Activated T-helper 17 cell treated with anti-CD3 and anti-CD28 coated beads, Interleukin-2, amount 50 U/mL, for 72 hours (primary cell): Measurements from ENCODE around the gene CYFIP1. TPM values are rescaled to one million over a fixed set of nuclear protein-coding genes. Genes with fewer than 3 reads are reported as not detected.
"Not testable (repeated sequence)": the region's sequence is repeated elsewhere in the genome, so short reads cannot be mapped to it uniquely, and the experiment has no call there.

ENCODE experiments used
- ATAC-seq: fragments of 150-1000 bp; cut with Tn5 transposase; replicated peaks from 2 replicates; pipeline ENCODE4 v1.10.0; 2021; ENCODE audit warnings: mild to moderate bottlenecking, moderate library complexity
- H3K27ac Mint-ChIP-seq: one replicate; pipeline ENCODE4 v1.8.0; 2022; ENCODE audit warnings: mixed read lengths
- H3K27me3 Mint-ChIP-seq: one replicate; pipeline ENCODE4 v1.8.0; 2022; ENCODE audit warnings: mixed read lengths
- H3K36me3 Mint-ChIP-seq: one replicate; pipeline ENCODE4 v1.8.0; 2022; ENCODE audit warnings: low read depth, mild to moderate bottlenecking, mixed read lengths
- H3K4me1 Mint-ChIP-seq: one replicate; pipeline ENCODE4 v1.8.0; 2022; ENCODE audit warnings: mixed read lengths
- H3K4me3 Mint-ChIP-seq: one replicate; pipeline ENCODE4 v1.8.0; 2022; ENCODE audit warnings: mild to moderate bottlenecking, mixed read lengths
- H3K9me3 Mint-ChIP-seq: one replicate; pipeline ENCODE4 v1.8.0; 2022; ENCODE audit warnings: mixed read lengths
- total RNA-seq, 2 donors: library from RNA; stranded (reverse); gene quantifications; one replicate each; pipeline ENCODE4 v1.2.3, GENCODE V29; 2022

The CYFIP1 gene
- 10 to 100 TPM; 34.3 to 39.5 TPM for total RNA-seq

GRCh38 chr15:22980189-22981050, at the start of gene CYFIP1:
Gene CYFIP1 (minus strand): TSS chr15:22980368. CDS start chr15:22947285, 33,083 bp downstream.
- H3K27ac Mint-ChIP-seq: peak within 1 kb of the TSS; percentile 68

DNA sequence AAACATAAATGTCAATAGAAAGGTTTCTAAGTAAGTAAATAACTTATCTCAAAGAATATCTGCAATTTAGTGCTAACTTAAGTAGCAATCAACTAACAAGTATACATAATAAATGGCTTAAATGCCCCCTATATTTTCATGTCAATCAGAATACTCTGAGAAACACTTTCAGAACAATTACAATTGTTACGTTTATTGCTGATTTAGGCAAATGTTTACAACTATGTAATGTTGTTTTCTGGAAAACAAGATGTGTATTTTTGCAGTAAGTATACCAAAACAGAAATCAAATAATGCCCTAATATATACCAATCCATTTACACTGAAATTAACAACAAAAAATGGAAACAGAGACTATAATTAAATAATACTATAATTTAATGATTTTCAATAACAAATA, 46.0 kb upstream of the CYFIP1 start:
- Mint-ChIP-seq H3K4me1 (no peaks in the 10 kb centered on the region), H3K4me3 (no peak overlapping the region), H3K27ac (no peak overlapping the region), H3K36me3 (peaks cover 98% of the 10 kb centered on the region), H3K27me3 (no peaks in the 10 kb centered on the region), H3K9me3 (no peaks in the 10 kb centered on the region)
- no peak for ATAC-seq

More at GRCh38 chr15:22980189-22981050, at the start of gene CYFIP1:
- peak; percentile 82 for ATAC-seq
- Mint-ChIP-seq H3K27me3 (peaks cover 5% of the 10 kb centered on the region), H3K4me1 (peaks cover 10% of the 10 kb centered on the region), H3K36me3 (peaks cover 5% of the 10 kb centered on the region), H3K4me3 (peak within 1 kb of the TSS; percentile 94), H3K9me3 (no peaks in the 10 kb centered on the region)

GRCh38 chr15:23022156-23022555, 42.0 kb upstream of the CYFIP1 start:
- no peak for ATAC-seq
- Mint-ChIP-seq H3K27ac (no peak overlapping the region), H3K27me3 (no peaks in the 10 kb centered on the region), H3K36me3 (peaks cover 98% of the 10 kb centered on the region), H3K9me3 (no peaks in the 10 kb centered on the region), H3K4me3 (no peak overlapping the region), H3K4me1 (no peaks in the 10 kb centered on the region)

DNA sequence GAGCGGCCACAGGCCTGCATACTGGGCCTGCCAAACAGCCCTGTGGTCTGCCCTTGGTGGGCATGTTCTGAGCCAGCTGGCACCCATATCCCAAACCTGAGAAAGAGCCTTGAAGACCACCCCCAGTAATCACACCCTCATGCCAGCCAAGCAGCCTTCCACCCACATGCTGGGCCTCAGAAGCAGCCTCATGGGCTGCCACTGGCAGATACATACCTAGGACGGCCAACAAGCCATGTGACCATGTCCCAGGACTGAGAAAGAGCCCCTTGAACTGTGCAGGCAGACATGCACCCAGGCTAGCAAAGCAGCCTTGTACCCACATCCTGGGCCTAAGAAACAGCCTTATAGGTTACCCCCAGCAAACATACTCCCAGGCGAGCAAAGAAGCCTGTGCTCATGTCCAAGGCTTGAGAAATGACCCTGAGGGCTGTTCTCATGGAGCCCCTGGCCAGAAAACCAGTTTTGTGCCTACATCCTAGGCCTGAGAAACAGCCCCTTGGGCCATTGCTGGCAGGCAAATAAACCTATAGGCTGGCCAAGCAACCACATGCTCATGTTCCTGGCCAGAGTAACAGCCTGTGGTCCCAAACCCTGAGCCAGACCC, 34.3 kb upstream of the CYFIP1 start:
- H3K4me1 Mint-ChIP-seq: peaks cover 3% of the 10 kb centered on the region
- no peaks in the 10 kb centered on the region for H3K9me3 Mint-ChIP-seq
- ATAC-seq: no peak
- H3K36me3 Mint-ChIP-seq: peaks cover 74% of the 10 kb centered on the region
- H3K27me3 Mint-ChIP-seq: no peaks in the 10 kb centered on the region
- no peak overlapping the region for H3K4me3 Mint-ChIP-seq
- no peak overlapping the region for H3K27ac Mint-ChIP-seq

DNA sequence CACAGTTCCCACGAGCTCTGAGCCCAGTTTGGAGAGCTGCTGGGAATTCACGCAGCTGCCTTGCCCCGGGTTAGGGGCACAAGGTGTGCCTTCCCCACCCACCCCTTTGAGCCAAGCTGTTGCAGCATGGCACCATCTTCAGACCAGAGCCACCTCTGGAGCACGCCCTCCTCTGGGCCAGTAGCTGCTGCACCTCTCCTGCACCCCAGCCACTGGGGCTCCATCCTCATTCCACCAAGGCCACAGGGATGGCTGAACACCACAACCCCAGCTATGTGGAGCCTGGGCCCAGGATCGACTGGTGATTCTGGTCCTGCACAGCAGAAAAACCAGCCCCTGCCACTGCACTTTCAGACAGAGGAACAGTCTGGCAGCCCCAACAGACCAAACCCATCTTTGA, 33.5 kb upstream of the CYFIP1 start:
- H3K27ac Mint-ChIP-seq: no peak overlapping the region
- ATAC-seq: no peak

DNA sequence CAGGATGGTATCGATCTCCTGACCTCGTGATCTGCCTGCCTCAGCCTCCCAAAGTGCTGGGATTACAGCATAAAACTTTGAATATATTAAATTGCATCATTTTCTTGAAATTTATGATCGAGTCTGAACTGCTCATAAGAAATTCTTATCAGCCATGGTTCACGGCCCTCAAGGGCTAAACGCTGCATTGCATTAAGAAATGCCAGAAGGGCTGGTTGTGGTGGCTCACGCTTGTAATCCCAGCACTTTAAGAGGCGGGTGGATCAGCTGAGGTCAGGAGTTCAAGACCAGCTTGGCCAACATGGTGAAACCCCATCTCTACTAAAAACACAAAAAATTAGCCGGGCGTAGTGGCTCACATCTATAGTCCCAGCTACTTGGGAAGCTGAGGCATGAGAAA, 32.4 kb upstream of the CYFIP1 start:
- not testable (repeated sequence) for H3K4me3 Mint-ChIP-seq, H3K4me1 Mint-ChIP-seq, H3K27me3 Mint-ChIP-seq, H3K27ac Mint-ChIP-seq, H3K9me3 Mint-ChIP-seq, ATAC-seq
- H3K36me3 Mint-ChIP-seq: peaks cover 74% of the 10 kb centered on the region

More for the DNA sequence above, 33.5 kb upstream of the CYFIP1 start:
- no peaks in the 10 kb centered on the region for H3K9me3 Mint-ChIP-seq
- H3K4me3 Mint-ChIP-seq: no peak overlapping the region
- peaks cover 74% of the 10 kb centered on the region for H3K36me3 Mint-ChIP-seq
- peaks cover 3% of the 10 kb centered on the region for H3K4me1 Mint-ChIP-seq
- H3K27me3 Mint-ChIP-seq: no peaks in the 10 kb centered on the region

DNA sequence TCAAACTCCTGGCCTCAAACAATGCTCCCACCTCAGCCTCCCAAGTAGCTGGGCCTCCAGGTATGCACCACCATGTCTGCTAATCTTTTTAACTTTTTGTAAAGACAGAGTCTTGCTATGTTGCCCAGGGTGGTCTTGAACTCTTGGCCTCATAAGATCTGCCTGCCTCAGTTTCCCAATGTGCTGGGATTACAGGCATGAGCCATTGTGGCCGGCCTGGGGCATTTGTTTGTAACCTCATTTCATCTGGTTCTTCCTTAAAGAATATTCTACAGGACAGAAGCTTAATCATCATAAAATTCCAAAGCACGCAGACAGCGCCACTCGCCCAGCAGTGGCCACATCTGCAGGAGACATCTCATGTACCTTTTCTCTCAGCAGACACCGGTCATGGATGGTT, 23.6 kb upstream of the CYFIP1 start:
- Mint-ChIP-seq H3K27ac (no peak overlapping the region), H3K4me3 (no peak overlapping the region), H3K36me3 (peaks cover 90% of the 10 kb centered on the region), H3K9me3 (no peaks in the 10 kb centered on the region), H3K27me3 (no peaks in the 10 kb centered on the region), H3K4me1 (no peaks in the 10 kb centered on the region)
- ATAC-seq: no peak

DNA sequence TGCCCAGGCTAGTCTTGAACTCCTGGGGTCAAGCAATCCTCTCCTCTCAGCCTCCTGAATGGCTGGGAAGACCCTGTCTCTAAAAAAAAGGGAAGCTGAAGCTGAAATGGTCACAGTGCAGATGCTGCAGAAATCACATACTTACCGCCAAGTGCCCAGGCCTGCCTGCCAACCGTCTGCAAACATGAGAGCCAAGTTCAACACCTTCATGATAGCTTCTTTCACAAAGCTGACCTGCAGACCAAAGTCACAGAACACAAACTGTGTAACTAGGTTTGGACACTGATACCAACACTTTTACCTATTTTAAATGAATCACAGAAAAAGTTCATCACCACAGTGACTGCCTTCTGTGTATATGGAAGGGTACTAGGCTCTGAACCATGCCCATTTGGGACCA, 22.8 kb upstream of the CYFIP1 start:
- Mint-ChIP-seq H3K4me1 (no peaks in the 10 kb centered on the region), H3K4me3 (no peak overlapping the region), H3K36me3 (peaks cover 89% of the 10 kb centered on the region), H3K27me3 (no peaks in the 10 kb centered on the region), H3K27ac (no peak overlapping the region), H3K9me3 (no peaks in the 10 kb centered on the region)
- ATAC-seq: no peak

DNA sequence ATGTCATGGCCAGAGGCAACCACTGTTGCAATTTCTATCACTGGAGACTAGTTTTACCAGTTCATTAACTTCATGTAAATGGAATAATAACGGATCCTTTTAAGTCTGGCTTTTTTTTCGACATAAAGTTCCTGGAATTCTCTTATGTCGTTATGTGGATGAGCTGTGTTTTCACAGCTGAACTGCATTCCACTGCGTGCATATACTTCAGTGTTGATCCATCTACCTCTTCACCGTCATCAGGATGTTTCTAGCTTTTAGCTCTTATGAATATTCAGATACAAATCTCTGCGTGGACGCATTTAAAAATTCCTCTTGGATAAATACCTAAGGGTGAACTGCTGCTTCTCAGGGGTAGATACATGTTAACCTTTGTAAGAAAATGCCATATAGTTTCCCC, 15.6 kb upstream of the CYFIP1 start:
- Mint-ChIP-seq H3K9me3 (no peaks in the 10 kb centered on the region), H3K36me3 (peaks cover 79% of the 10 kb centered on the region), H3K27me3 (no peaks in the 10 kb centered on the region), H3K4me3 (no peak overlapping the region), H3K27ac (no peak overlapping the region), H3K4me1 (no peaks in the 10 kb centered on the region)
- ATAC-seq: no peak

GRCh38 chr15:22992024-22992326, 11.8 kb upstream of the CYFIP1 start:
- Mint-ChIP-seq H3K27me3 (no peaks in the 10 kb centered on the region), H3K9me3 (no peaks in the 10 kb centered on the region), H3K27ac (no peak overlapping the region), H3K36me3 (peaks cover 49% of the 10 kb centered on the region), H3K4me1 (no peaks in the 10 kb centered on the region), H3K4me3 (no peak overlapping the region)
- ATAC-seq: no peak

GRCh38 chr15:22989576-22990477, 9.7 kb upstream of the CYFIP1 start:
- ATAC-seq: no peak
- H3K27ac Mint-ChIP-seq: no peak overlapping the region

DNA sequence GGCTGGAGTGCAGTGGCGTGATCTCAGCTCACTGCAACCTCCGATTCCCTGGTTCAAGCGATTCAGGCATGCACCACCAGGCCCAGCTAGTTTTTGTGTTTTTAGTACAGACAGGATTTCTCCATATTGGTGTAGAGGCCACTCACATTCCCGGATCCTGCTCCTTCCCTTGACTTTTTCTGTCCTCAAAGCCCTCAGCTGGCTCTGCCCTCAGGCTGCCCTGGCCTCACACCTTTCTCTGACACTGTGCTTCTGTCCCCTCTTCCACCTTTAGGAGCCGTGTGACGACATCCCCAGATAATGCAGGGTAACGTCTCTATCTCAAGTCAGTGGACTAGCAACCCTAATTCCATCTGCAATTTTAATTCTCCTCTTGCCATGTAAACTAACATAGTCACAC, 8.6 kb upstream of the CYFIP1 start:
- Mint-ChIP-seq H3K4me3 (no peak overlapping the region), H3K27ac (no peak overlapping the region), H3K27me3 (no peaks in the 10 kb centered on the region), H3K36me3 (peaks cover 17% of the 10 kb centered on the region), H3K4me1 (no peaks in the 10 kb centered on the region), H3K9me3 (no peaks in the 10 kb centered on the region)
- ATAC-seq: no peak

More at GRCh38 chr15:22989576-22990477, 9.7 kb upstream of the CYFIP1 start:
- Mint-ChIP-seq H3K36me3 (peaks cover 27% of the 10 kb centered on the region), H3K27me3 (no peaks in the 10 kb centered on the region), H3K4me3 (no peak overlapping the region), H3K4me1 (no peaks in the 10 kb centered on the region), H3K9me3 (no peaks in the 10 kb centered on the region)

DNA sequence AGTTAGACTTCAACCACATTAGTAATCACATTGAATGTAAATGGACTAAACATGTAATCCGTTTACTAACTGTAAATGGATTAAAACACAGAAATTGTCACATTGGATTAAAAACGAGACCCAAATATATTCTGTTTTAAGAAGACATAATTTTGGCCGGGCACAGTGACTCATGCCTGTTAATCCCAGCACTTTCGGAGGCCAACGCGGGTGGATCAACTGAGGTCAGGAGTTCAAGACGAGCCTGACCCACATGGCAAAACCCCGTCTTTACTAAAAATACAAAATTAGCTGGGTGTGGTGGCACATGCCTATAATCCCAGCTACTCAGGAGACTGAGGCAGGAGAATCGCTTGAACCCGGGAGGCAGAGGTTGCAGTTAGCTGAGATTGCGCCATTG, 1.8 kb upstream of the CYFIP1 start:
- ATAC-seq, H3K27me3 Mint-ChIP-seq, H3K36me3 Mint-ChIP-seq, H3K9me3 Mint-ChIP-seq, H3K27ac Mint-ChIP-seq, H3K4me3 Mint-ChIP-seq: not testable (repeated sequence)
- H3K4me1 Mint-ChIP-seq: peaks cover 10% of the 10 kb centered on the region

DNA sequence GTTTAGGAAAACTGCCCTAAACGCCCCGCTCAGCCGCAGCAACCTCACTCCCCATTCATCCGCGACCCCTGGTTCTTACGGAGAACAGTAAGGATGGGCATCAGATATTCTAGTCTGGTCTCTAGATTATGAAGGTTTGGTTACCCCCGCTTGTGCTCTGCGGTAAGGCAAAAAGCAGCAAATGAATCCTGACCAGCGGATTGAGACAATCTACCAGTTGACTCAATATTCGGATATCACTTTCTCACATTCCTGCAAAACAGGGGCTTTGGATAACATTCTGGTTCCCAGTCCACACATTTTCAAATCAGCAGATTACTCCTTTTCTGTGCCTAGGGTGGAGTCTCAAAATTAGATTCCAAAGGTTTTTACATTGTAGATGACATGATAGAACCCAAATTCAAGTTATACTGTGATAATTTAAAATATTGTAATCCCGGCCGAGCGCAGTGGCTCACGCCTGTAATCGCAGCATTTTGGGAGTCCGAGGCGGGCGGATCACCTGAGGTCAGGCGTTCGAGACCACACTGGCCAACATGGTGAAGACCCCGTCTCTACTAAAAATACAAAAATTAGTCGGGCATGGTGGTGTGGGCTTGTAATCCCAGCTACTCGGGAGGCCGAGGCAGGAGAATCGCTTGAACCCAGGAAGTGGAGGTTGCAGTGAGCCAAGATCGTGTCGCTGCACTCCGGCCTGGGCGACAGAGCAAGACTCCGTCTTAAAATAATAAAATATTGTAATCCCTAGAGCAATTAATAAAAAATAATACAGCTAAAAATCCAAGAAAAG, 1.1 kb upstream of the CYFIP1 start:
- H3K27me3 Mint-ChIP-seq: peaks cover 5% of the 10 kb centered on the region
- H3K4me3 Mint-ChIP-seq: peak overlapping the region; percentile 67
- ATAC-seq: no peak
- no peak overlapping the region for H3K27ac Mint-ChIP-seq
- H3K36me3 Mint-ChIP-seq: peaks cover 5% of the 10 kb centered on the region
- H3K9me3 Mint-ChIP-seq: no peaks in the 10 kb centered on the region
- H3K4me1 Mint-ChIP-seq: peaks cover 10% of the 10 kb centered on the region
